GM10847 (cell line): ENCODE measurements around the gene USP20.

Experiments used
- POLR2A ChIP-seq: IDR thresholded peaks from 2 replicates; pipeline ENCODE4 v1.6.1; 2011; ENCODE audit not compliant: insufficient read length; ENCODE audit errors: extremely low read depth

Gene USP20

GRCh38 chr9:129864991-129865647 is 29.9 kb downstream of the USP20 start:
- no peak for TF ChIP-seq POLR2A

GRCh38 chr9:129865668-129866320 is 30.5 kb downstream of the USP20 start:
- TF ChIP-seq POLR2A = no peak

GRCh38 chr9:129866394-129867135 is 31.3 kb downstream of the USP20 start:
- TF ChIP-seq POLR2A = no peak

GRCh38 chr9:129867136-129868022 is 32.1 kb downstream of the USP20 start:
- TF ChIP-seq POLR2A = no peak

GRCh38 chr9:129868023-129868871 is 33.0 kb downstream of the USP20 start:
- no peak for TF ChIP-seq POLR2A

- no peak for TF ChIP-seq POLR2A
These were observed 33.7 kb downstream of the USP20 start for GRCh38 chr9:129868872-129869486.

GRCh38 chr9:129869585-129870501 is 34.6 kb downstream of the USP20 start:
- no peak for TF ChIP-seq POLR2A

GRCh38 chr9:129871046-129871445 is 35.8 kb downstream of the USP20 start:
- no peak for TF ChIP-seq POLR2A

GRCh38 chr9:129873563-129874190 is 38.4 kb downstream of the USP20 start:
- no peak for TF ChIP-seq POLR2A

- TF ChIP-seq POLR2A = no peak
These were observed 39.2 kb downstream of the USP20 start for GRCh38 chr9:129874261-129875101.

- no peak for TF ChIP-seq POLR2A
These were observed 39.9 kb downstream of the USP20 start for GRCh38 chr9:129875181-129875611.
